ENCODE data around the gene LRRC56. TPM values are rescaled to one million over a fixed set of nuclear protein-coding genes. Genes with fewer than 3 reads are reported as not detected.

Gene LRRC56
- total RNA-seq, 1 experiment from 2014 or later, result 3.4 TPM

DNA sequence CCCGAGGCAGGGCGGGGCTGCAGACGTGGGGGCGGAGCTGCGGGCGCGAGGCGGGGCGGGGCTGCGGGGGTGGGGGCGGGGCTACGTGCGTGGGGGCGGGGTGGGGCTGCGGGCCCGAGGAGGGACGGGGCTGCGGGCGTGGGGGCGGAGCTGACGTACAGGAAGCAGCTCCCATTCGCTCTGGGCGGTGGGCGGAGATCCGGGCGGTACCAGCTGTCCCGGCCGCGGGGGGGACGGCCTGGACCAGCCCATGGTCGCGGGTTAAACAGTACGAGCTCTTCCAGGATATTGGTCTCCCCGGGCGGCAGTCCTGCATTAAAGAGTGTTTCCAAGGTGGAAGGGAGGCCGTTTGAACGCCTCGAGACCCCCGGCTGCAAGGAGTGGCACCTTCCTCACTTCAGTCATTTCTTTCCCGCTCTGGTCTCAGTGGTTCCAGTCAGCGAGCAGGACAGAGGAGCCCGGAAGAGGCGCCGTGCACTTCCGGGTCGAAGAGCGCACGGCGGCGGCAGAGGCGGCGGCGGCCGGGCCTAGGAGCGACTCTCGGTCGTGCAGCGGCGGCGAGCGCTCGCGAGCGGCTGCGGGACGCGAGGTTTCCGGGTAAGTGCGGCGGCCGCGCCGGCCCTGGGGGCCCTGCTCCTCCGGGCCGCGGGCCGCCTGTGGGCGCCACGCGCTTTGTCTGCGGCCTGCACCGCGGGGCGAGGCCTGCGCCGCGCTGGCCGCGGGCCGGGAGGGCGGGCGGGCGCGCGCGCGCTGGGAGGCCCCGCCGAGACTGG is 38.9 kb downstream of the LRRC56 start, which contains the start of gene PHRF1:
Gene PHRF1 (plus strand): TSS at position 475 of the 773 bp plus-strand sequence. CDS start 5,043 bp downstream, outside the sequence.
- peak within 1 kb of the TSS; percentile 94 for H3K4me2 ChIP-seq (ENCODE audit: insufficient read depth, insufficient read length, low read length)
- peaks cover 10% of the 10 kb centered on the region for H3K79me1 ChIP-seq (ENCODE audit: insufficient read depth, low read depth, low read length, poor library complexity, severe bottlenecking)
- peaks cover 40% of the 10 kb centered on the region; the same call in 1 of the 2 replicates for H3K79me2 ChIP-seq (ENCODE audit: insufficient read depth, low read length)
- no peak within 1 kb of the TSS for H4K8ac ChIP-seq (replicated peaks; ENCODE audit: insufficient read length, low read depth, low read length)
- no peak within 1 kb of the TSS for H4K5ac ChIP-seq (ENCODE audit: insufficient read length, low read depth, low read length)
- TF ChIP-seq, protein P1, sequence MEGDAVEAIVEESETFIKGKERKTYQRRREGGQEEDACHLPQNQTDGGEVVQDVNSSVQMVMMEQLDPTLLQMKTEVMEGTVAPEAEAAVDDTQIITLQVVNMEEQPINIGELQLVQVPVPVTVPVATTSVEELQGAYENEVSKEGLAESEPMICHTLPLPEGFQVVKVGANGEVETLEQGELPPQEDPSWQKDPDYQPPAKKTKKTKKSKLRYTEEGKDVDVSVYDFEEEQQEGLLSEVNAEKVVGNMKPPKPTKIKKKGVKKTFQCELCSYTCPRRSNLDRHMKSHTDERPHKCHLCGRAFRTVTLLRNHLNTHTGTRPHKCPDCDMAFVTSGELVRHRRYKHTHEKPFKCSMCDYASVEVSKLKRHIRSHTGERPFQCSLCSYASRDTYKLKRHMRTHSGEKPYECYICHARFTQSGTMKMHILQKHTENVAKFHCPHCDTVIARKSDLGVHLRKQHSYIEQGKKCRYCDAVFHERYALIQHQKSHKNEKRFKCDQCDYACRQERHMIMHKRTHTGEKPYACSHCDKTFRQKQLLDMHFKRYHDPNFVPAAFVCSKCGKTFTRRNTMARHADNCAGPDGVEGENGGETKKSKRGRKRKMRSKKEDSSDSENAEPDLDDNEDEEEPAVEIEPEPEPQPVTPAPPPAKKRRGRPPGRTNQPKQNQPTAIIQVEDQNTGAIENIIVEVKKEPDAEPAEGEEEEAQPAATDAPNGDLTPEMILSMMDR (conservative IDR thresholded peaks at IDR 0.05), result no peak
- H3K4me1 ChIP-seq (ENCODE audit: insufficient read depth, low read length), result no peaks in the 10 kb centered on the region
- H4K20me1 ChIP-seq (ENCODE audit: control insufficient read depth, insufficient read depth, insufficient read length), result no peaks in the 10 kb centered on the region
- H2BK15ac ChIP-seq (ENCODE audit: low read depth, low read length), result no peak within 1 kb of the TSS
- H3K14ac ChIP-seq (ENCODE audit: insufficient read depth, low read length), result peak within 1 kb of the TSS; percentile 100
- H2AK5ac ChIP-seq (ENCODE audit: insufficient read length, low read length), result no peak within 1 kb of the TSS
- H3K23ac ChIP-seq (ENCODE audit: insufficient read length, low read depth, low read length), result peak within 1 kb of the TSS; percentile 19
- H3K4ac ChIP-seq (ENCODE audit: low read depth, low read length), result no peak within 1 kb of the TSS; the same call in 1 of the 2 replicates
- Mint-ChIP-seq H3K4me1 (peaks cover 28 to 33% of the 10 kb centered on the region in 2 experiments), H3K27ac (peak within 1 kb of the TSS; percentile 100), H3K9me3 (no peaks in the 10 kb centered on the region), H3K27me3 (ENCODE audit: low read depth) (peaks cover 14% of the 10 kb centered on the region), H3K4me3 (peak within 1 kb of the TSS; percentile 90 to 95), H3K36me3 (ENCODE audit: insufficient read depth in 1 of 3, low read depth in 3 of 3) (peaks cover 3 to 11% (median 5%) of the 10 kb centered on the region in 3 experiments; a peak in 6 of 7 replicates)
- peak; percentile 94 for DNase-seq
- H2AFZ ChIP-seq (ENCODE audit: low read length), result no peak within 1 kb of the TSS
- peaks cover 16% of the 10 kb centered on the region for H3K23me2 ChIP-seq (ENCODE audit: insufficient read length, low read depth, low read length, poor library complexity, severe bottlenecking)
- peak within 1 kb of the TSS; percentile 95 for H2BK120ac ChIP-seq (ENCODE audit: low read depth, low read length, poor library complexity, severe bottlenecking)
- H3K9ac ChIP-seq (ENCODE audit: extremely low read depth, insufficient read length, low read length), result peak within 1 kb of the TSS; percentile 93
- no peaks in the 10 kb centered on the region for H3K9me3 ChIP-seq (ENCODE audit: control insufficient read depth, low read depth, low read length)
- H3T11ph ChIP-seq (ENCODE audit: low read length), result no peak within 1 kb of the TSS
- no peaks in the 10 kb centered on the region; the same call in 1 of the 2 replicates for H3K27me3 ChIP-seq (ENCODE audit: insufficient read depth, low read length)
- H3K56ac ChIP-seq (ENCODE audit: insufficient read length, low read depth, low read length), result no peak within 1 kb of the TSS
- H2BK12ac ChIP-seq (ENCODE audit: insufficient read length, low read depth, low read length), result no peak within 1 kb of the TSS
- H3K18ac ChIP-seq (ENCODE audit: insufficient read length, low read depth, low read length), result peak within 1 kb of the TSS; percentile 100
- H2BK20ac ChIP-seq (ENCODE audit: low read depth, low read length, poor library complexity, severe bottlenecking), result no peak within 1 kb of the TSS
- peak within 1 kb of the TSS; percentile 12 for H3K27ac ChIP-seq (ENCODE audit: insufficient read length, low read depth, low read length)
- WGBS (ENCODE audit: extremely low coverage, insufficient read length, low lambda C conversion rate), result no CpG with 5 or more reads among the region's 99 CpGs
- no peak within 1 kb of the TSS for H4K91ac ChIP-seq (ENCODE audit: insufficient read length, low read depth, low read length)
- H2BK5ac ChIP-seq (ENCODE audit: insufficient read length, low read length), result no peak within 1 kb of the TSS
